ENCODE data around the gene MED26. TPM values are rescaled to one million over a fixed set of nuclear protein-coding genes. Genes with fewer than 3 reads are reported as not detected.

Gene MED26
- total RNA-seq, 2 donors from 2014 or later, result 19.3 to 23.6 TPM

- H3K4me1 Mint-ChIP-seq, result peaks cover 38% of the 10 kb centered on the region
- H3K27me3 Mint-ChIP-seq, result no peaks in the 10 kb centered on the region
- no peaks in the 10 kb centered on the region for H3K9me3 Mint-ChIP-seq
- no peaks in the 10 kb centered on the region for H3K36me3 Mint-ChIP-seq (ENCODE audit: low read depth)
- peak overlapping the region; percentile 81 for H3K27ac Mint-ChIP-seq
- H3K4me3 Mint-ChIP-seq, result peak overlapping the region; percentile 77
- ATAC-seq (replicated peaks), result peak; percentile 79
Observed at GRCh38 chr19:16594681-16595091, 33.3 kb downstream of the MED26 start.

- H3K27me3 Mint-ChIP-seq, result no peaks in the 10 kb centered on the region
- peaks cover 42% of the 10 kb centered on the region for H3K4me1 Mint-ChIP-seq
- no peaks in the 10 kb centered on the region for H3K9me3 Mint-ChIP-seq
- peak overlapping the region; percentile 81 for H3K27ac Mint-ChIP-seq
- H3K4me3 Mint-ChIP-seq, result peak overlapping the region; percentile 77
- ATAC-seq (replicated peaks), result peak; percentile 69
- no peaks in the 10 kb centered on the region for H3K36me3 Mint-ChIP-seq (ENCODE audit: low read depth)
Observed at GRCh38 chr19:16594131-16594586, 33.8 kb downstream of the MED26 start.

GRCh38 chr19:16593181-16593580 lies 34.8 kb downstream of the MED26 start:
- H3K4me3 Mint-ChIP-seq, result peak overlapping the region; percentile 77
- H3K27me3 Mint-ChIP-seq, result no peaks in the 10 kb centered on the region
- H3K9me3 Mint-ChIP-seq, result no peaks in the 10 kb centered on the region
- no peak for ATAC-seq (replicated peaks)
- H3K27ac Mint-ChIP-seq, result peak overlapping the region; percentile 81
- no peaks in the 10 kb centered on the region for H3K36me3 Mint-ChIP-seq (ENCODE audit: low read depth)
- H3K4me1 Mint-ChIP-seq, result peaks cover 52% of the 10 kb centered on the region

- Mint-ChIP-seq H3K4me1 (peaks cover 50% of the 10 kb centered on the region), H3K36me3 (ENCODE audit: low read depth) (no peaks in the 10 kb centered on the region), H3K9me3 (no peaks in the 10 kb centered on the region), H3K27ac (no peak overlapping the region), H3K27me3 (no peaks in the 10 kb centered on the region), H3K4me3 (no peak overlapping the region)
- no peak for ATAC-seq (replicated peaks)
Observed at GRCh38 chr19:16591803-16592556, 36.0 kb downstream of the MED26 start.

- no peak for ATAC-seq (replicated peaks)
- H3K36me3 Mint-ChIP-seq (ENCODE audit: low read depth), result no peaks in the 10 kb centered on the region
- H3K4me3 Mint-ChIP-seq, result no peak overlapping the region
- peak overlapping the region; percentile 91 for H3K27ac Mint-ChIP-seq
- peaks cover 51% of the 10 kb centered on the region for H3K4me1 Mint-ChIP-seq
- no peaks in the 10 kb centered on the region for H3K27me3 Mint-ChIP-seq
- H3K9me3 Mint-ChIP-seq, result no peaks in the 10 kb centered on the region
Observed at GRCh38 chr19:16590876-16591802, 36.9 kb downstream of the MED26 start.

- Mint-ChIP-seq H3K9me3 (no peaks in the 10 kb centered on the region), H3K27me3 (no peaks in the 10 kb centered on the region), H3K36me3 (ENCODE audit: low read depth) (peaks cover 12% of the 10 kb centered on the region), H3K4me1 (peaks cover 47% of the 10 kb centered on the region), H3K4me3 (peak overlapping the region; percentile 89), H3K27ac (peak overlapping the region; percentile 91)
- ATAC-seq (replicated peaks), result no peak
Observed at GRCh38 chr19:16589917-16590316, 38.1 kb downstream of the MED26 start.

- Mint-ChIP-seq H3K4me3 (peak overlapping the region; percentile 89), H3K27ac (peak overlapping the region; percentile 91), H3K36me3 (ENCODE audit: low read depth) (peaks cover 19% of the 10 kb centered on the region), H3K27me3 (no peaks in the 10 kb centered on the region), H3K4me1 (peaks cover 39% of the 10 kb centered on the region), H3K9me3 (no peaks in the 10 kb centered on the region)
- ATAC-seq (replicated peaks), result peak; percentile 22
Observed at GRCh38 chr19:16588824-16589577, 39.0 kb downstream of the MED26 start.

GRCh38 chr19:16587833-16588823 lies 39.9 kb downstream of the MED26 start:
- Mint-ChIP-seq H3K9me3 (no peaks in the 10 kb centered on the region), H3K27ac (peak overlapping the region; percentile 91), H3K27me3 (no peaks in the 10 kb centered on the region), H3K36me3 (ENCODE audit: low read depth) (peaks cover 19% of the 10 kb centered on the region), H3K4me1 (peaks cover 30% of the 10 kb centered on the region), H3K4me3 (peak overlapping the region; percentile 89)
- ATAC-seq (replicated peaks), result peak; percentile 63

- no peak for ATAC-seq (replicated peaks)
- H3K27ac Mint-ChIP-seq, result peak overlapping the region; percentile 91
- H3K36me3 Mint-ChIP-seq (ENCODE audit: low read depth), result peaks cover 19% of the 10 kb centered on the region
- H3K4me1 Mint-ChIP-seq, result peaks cover 26% of the 10 kb centered on the region
- no peaks in the 10 kb centered on the region for H3K27me3 Mint-ChIP-seq
- H3K4me3 Mint-ChIP-seq, result peak overlapping the region; percentile 89
- no peaks in the 10 kb centered on the region for H3K9me3 Mint-ChIP-seq
Observed at GRCh38 chr19:16586991-16587832, 40.8 kb downstream of the MED26 start.

GRCh38 chr19:16586477-16586871 lies 41.5 kb downstream of the MED26 start:
- no peaks in the 10 kb centered on the region for H3K9me3 Mint-ChIP-seq
- H3K4me3 Mint-ChIP-seq, result peak overlapping the region; percentile 89
- no peaks in the 10 kb centered on the region for H3K27me3 Mint-ChIP-seq
- H3K27ac Mint-ChIP-seq, result peak overlapping the region; percentile 91
- no peak for ATAC-seq (replicated peaks)
- H3K36me3 Mint-ChIP-seq (ENCODE audit: low read depth), result peaks cover 19% of the 10 kb centered on the region
- H3K4me1 Mint-ChIP-seq, result peaks cover 26% of the 10 kb centered on the region

GRCh38 chr19:16585808-16586476 lies 42.1 kb downstream of the MED26 start:
- H3K9me3 Mint-ChIP-seq, result no peaks in the 10 kb centered on the region
- no peaks in the 10 kb centered on the region for H3K27me3 Mint-ChIP-seq
- ATAC-seq (replicated peaks), result peak; percentile 53
- H3K4me3 Mint-ChIP-seq, result peak overlapping the region; percentile 89
- peaks cover 26% of the 10 kb centered on the region for H3K4me1 Mint-ChIP-seq
- H3K27ac Mint-ChIP-seq, result peak overlapping the region; percentile 91
- peaks cover 22% of the 10 kb centered on the region for H3K36me3 Mint-ChIP-seq (ENCODE audit: low read depth)

- no peaks in the 10 kb centered on the region for H3K9me3 Mint-ChIP-seq
- H3K36me3 Mint-ChIP-seq (ENCODE audit: low read depth), result peaks cover 25% of the 10 kb centered on the region
- ATAC-seq (replicated peaks), result peak; percentile 3
- H3K27me3 Mint-ChIP-seq, result no peaks in the 10 kb centered on the region
- peak overlapping the region; percentile 89 for H3K4me3 Mint-ChIP-seq
- peak overlapping the region; percentile 91 for H3K27ac Mint-ChIP-seq
- peaks cover 26% of the 10 kb centered on the region for H3K4me1 Mint-ChIP-seq
Observed at GRCh38 chr19:16585094-16585801, 42.8 kb downstream of the MED26 start.
